GM21737 (cell line): ENCODE measurements around the gene EMD.

Source experiments
- ATAC-seq: cut with Tn5 transposase; IDR thresholded peaks from one replicate; pipeline ENCODE4 v1.9.1; 2021; ENCODE audit warnings: mild to moderate bottlenecking, moderate library complexity; ENCODE audit not compliant: unreplicated experiment

The EMD gene

DNA sequence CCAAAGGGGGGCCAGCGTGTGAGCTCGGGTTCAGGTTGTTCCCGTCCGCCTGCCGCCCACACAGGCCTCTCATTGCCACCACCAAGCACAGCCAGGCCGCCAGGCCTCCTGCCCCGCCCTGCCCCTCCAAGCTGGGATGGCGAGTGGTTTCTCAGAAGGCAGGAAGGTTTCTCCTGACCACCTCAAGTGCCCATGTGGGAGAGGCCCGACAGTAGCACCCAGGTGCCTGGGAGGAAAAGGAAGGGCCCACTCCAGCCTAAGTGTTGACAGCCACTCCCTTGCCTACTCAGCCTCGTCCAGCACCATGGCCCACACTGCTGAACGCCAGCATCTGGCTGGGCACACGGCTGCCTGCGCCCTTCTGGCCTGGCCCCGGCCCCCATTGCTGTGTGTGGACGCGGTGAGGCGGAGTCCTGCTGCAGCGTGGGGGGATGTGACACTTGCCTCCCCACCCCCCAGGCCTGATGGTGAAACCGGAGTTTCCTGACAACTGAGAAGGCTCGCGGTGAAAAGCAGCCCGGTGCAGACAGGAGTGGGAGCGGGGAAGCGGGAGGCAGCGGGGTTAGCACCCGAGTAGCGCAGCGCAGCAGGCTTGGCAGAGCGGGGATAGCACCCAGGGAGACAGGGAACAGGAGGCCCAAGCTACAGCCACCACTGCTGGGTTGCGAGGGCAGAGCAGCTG lies 23.9 kb upstream of the EMD start:
- no peak for ATAC-seq

DNA sequence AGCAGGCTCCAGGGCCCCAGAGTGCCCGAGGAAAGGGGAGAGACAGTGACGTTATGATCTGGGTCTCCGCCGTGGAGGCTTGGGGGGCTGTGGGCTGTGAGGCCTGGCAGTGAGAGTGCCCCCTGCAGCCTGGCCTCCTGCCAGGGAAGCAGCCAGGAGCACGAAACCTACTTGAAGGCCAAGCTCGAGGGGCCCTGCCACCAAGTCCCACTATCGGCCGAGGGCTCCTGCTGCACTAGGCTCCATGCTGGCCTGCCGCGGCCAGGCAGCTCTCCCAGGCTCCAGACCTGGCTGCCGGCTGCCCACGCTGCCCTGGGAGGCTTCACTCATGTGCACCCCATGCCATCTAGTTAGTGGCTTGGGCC lies 23.3 kb upstream of the EMD start:
- ATAC-seq, result no peak

DNA sequence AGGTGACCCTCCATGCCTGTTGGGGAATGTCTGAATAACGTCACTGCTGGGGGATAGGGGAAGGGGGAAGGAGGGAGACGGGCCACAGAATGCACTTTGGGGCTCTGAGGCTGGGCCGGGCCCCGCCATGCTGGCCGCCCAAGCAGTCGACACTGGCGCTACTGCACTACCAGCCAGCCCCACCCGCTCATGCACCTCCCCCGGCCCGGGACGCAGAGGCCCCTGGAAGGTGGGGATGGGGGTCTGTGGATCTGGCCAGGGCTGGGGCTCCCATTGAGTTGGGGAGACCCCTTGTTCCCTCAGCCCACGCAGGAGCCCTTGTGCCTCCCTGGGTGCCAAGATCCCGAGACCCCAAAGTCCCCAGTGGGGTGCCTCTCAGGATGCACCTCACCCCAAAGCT lies 22.5 kb upstream of the EMD start:
- ATAC-seq, result no peak

DNA sequence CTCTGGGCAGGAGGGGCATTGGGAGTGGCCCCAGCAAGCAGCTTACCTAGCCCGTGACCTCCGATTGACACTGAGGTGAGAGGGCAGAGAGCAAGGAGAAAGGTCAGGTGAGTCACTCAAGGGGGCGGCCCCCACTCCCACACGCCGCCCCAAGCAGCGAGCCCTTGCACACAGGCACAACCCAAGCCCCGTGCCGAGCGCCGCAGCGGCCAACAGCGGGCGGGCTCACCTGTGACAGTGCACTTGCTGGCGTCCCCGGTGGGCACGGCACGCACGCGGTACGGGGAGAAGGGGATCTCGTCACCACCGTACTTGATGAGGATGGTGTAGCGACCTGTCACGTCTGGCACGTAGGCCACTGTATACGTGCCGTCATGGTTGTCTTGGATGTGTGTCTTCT lies 21.9 kb upstream of the EMD start:
- ATAC-seq, result no peak

DNA sequence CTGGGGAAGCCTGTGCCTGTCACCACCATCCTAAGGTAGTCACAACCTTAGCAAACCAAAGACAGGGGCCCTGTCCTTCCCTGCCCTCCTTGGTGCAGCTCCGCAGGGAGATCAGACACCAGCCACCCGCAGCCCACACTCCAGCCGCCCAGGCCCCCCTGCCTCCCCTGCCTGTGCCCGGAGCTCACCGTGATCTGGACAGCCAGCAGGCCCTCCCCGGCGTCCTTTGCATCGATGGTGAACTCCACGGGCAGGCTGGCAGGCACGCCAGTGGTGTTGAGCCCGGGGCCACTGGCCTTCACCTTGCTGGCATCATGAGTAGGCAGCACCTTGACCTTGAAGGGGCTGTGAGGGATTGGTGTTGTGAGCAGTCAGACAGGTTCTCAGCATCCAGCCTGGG lies 21.1 kb upstream of the EMD start:
- ATAC-seq, result no peak

DNA sequence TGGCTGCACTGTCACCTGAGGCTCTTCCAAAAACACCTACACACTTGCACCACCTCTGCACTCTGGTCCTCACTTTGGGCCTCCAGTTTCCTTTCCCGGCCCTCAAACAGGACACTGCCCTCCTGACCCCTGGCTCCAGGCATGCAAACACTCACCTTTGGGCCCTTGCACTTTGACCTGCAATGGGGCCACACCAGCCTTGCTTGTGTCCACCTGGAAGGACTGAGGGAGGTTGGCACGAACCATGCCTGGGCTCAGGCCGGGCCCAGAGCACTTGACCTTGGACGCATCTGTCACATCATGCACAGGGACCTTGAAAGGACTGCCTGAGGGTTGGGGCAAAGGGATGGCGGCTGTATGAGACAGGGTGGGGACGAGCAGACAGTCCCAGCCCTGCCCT lies 20.3 kb upstream of the EMD start:
- no peak for ATAC-seq

DNA sequence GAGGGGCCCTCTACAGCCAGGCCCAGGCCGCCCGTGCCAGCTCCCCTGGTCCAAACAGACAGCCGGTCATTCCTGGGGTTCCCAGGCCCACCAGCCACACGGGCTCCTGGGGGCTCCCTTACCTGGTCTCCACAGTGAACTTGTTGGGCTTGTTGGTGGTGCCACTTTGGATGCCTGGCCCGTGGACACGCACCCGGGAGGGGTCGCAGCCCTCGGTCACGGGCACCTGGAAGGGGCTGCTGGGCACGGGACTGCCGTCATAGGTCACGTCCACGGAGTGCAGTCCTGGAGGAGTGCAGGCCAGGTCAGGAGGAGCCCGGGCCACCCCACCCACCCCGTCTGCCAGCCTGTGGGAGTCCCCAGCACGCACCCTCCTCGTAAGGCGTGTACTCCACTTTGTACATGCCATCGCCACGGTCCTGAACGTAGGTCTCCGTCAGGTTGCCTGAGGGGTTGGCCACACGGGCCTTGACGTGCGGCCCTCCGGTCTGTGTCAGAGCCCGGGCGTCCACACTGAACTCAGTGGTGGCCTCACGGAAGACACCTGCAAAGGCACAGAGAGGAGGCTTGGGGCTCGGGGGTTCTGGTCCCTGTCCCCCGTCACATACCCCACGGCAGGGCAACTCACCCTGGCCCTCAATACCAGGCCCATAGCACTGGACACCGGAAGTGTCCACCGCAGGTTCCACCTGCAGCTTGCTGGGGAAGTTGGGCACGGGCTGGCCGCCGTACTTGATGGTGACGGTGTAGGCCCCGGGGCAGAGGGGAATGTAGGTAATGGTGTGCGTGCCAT lies 19.5 kb upstream of the EMD start:
- no peak for ATAC-seq

DNA sequence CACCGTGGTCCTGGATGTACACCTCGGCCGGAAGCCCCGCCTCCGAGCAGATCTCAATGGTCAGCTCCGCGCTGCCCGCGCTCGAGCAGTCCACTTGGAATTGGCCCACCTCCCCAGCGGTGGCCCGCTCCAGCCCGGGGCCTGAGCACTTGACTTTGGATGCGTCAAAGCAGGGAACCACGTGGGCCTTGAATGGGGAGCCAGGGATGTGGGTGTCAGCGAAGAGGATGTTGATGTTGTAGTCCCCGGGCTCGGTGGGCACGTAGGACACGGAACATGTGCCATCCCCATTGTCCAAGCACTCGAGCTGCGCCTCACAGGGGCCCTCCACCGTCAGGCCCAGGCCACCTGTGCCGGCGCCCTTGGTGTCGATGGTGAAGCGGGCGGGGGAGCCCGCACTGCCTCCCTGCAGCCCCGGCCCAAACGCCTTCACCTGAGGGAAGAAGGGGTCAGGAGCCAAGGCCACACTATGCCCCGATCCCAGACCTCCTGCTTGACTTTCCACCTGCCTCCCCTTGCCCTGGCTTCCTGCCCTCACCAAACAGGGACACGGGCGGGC lies 18.9 kb upstream of the EMD start:
- no peak for ATAC-seq

DNA sequence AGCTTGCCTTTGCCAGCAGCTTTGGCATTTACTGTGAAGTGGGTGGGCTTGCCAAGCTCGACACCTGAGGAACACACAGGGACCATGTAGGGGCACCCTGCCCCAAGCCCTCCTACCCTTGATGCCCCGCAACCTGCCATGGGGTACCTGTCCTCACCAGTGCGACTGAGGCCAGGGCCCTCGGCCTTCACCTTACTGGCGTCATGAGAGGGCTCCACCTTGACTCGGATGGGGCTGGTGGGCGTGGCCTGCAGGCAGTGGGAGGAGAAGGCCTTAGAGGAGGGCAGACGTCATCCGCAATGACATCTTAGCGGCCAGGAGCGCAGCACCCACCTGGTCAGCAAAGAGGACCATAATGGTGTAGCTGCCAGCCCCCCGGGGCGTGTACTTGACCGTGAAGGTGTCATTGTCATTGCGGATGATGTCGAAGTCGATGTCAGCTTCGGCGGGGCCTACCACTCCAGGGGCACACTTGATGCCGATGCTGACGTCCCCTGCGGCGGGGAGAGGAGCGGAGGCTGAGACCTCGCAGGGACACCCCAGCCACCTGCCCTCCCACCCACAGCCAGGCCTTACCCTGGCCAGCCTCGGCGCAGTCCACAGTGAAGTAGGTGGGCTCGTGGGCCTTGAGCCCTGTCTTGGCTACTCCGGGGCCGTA lies 16.9 kb upstream of the EMD start:
- ATAC-seq, result no peak

DNA sequence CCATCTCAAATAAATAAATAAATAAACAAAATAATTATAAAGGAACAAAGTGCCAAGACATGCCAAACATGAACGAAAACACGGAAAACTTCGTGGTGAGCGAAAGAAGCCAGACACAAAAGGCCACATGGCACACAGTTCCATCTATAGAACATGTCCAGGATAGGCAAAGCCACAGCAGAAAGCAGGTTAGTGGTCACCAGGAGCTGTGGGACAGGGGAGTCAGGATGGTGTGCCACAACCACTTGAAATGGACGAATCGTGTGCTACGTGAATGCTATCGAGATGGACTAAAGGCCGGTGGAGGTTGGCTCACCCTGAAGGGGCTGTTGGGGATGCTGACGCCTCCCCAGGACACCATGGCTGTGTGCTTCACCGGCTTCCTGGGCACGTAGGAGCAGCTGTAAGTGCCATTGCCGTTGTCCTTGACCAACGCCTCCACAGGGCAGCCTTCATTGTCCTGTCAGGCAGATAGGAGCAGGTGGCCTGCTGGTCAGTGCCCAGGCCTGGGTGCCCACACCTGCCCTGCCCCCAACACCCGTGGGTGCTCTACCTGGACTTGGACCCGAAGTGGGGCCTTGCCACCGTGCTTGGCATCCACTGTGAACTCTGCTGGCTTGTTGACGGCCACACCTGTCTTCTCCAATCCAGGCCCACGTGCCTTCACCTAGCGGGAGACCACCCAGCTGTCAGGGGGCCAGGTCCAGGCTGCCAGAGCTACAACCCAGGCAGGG lies 15.2 kb upstream of the EMD start:
- no peak for ATAC-seq

DNA sequence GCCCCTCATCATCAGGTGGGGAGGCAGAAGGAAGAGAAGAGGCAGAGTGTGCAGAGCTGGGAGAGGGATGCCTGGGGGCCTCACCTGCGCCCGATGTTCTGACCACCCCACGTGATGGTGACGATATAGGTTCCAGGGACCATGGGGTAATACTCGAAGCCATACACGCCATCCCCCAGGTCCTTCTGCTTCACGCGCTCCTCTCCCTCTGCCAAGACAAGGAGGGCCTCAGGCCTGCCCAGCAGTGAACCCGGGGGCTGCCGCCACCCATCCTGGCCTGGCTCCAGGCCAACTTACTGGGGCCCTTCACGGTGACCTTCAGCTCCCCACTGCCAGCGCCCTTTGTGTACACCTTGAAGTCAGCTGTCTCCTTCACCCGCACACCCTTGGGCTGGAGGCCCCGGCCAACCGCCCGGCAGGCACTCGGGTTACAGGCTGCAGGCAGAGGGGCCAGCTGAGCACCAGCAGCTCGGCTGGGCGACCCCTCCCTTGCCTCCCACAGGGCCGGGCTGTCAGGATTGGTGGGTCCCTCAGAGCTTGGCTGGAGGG lies 14.0 kb upstream of the EMD start:
- ATAC-seq, result no peak

DNA sequence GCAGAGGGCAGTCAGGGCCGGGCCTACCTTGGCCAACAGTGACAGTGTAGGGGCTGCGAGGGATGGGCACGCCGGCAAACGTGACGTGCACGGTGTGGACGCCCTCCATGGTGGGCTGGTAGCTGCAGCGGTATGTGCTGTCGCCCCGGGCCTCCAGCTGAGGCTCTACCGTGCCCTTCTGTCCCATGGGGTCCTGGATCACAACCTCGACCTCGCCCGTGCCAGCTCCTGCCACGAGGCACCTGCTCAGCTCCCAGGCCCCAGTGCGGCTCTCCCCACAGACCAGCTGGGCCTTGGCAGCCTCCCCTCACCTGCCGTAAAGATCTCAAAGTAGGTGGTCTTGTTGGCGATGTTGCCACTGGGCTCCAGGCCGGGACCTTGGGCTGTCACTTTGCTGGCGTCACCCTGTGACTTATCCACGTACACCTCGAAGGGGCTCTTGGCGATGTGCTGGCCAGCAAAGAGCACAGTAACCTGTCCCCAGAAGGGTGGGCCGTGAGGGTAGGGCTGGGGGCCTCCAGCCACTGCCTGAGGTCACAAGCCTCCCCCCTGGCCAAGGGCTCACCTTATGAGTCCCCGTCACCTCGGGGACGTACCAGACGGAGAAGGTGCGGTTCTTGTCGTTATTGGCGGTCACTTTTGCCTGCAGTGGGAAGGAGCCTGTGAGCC lies 13.0 kb upstream of the EMD start:
- no peak for ATAC-seq

DNA sequence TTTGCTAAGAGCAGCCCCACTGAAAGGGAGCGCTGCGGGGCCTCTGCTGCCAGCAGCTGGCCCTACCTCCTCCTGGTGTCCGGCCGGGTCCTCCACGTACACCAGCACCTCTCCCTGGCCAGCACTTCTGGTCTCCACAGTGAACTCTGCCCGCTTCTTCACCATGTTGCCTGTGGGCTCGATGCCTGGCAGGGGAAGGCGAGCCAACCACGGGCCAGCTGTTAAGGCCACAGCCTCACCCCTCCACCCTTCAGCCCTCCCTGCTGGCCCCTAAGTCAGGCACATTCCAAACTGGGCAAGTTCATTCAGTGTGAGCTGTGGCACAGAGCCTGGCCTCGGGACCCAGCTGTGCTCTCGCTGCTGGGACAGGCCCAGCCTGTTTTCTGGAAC lies 12.4 kb upstream of the EMD start:
- no peak for ATAC-seq

DNA sequence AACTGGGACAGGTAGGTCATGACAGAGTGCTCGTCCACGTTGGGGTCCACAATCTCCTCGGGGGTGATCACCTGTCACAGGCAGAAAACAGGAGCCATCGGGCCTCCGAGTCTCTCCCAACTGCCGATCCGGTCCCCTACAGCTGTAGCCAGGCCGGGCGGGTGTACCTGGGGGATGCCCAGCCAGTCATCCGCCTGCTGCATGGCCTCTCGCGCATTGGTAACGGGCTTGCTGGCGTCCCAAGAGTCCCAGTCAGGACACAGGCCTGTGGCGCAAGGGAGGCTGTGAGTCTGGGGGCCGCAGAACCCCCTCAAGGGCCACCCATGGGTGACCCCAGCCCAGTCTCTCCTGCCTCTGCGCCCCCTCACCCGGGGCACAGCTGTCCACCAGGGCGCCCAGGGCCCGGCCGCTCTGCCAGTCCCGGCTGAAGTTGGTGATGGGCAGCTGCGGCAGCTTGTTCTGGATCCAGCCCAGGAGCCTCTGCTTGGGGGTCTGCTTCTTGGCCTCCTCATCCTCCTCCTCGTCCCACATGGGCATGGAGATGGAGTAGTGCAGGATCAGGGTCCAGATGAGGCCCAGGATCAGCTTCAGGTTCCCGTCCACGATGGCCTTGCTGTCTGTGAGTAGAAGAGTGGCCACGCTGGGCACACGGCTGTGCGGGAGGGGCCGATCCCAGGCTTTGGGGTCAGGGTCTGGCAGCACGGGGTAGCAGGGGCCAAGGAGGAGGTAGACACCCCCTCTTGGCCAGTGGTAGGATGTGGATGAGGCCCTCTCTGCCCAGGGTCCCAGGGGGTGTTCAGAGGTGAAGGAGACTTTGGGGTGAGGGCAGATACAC lies 11.4 kb upstream of the EMD start:
- ATAC-seq, result no peak

DNA sequence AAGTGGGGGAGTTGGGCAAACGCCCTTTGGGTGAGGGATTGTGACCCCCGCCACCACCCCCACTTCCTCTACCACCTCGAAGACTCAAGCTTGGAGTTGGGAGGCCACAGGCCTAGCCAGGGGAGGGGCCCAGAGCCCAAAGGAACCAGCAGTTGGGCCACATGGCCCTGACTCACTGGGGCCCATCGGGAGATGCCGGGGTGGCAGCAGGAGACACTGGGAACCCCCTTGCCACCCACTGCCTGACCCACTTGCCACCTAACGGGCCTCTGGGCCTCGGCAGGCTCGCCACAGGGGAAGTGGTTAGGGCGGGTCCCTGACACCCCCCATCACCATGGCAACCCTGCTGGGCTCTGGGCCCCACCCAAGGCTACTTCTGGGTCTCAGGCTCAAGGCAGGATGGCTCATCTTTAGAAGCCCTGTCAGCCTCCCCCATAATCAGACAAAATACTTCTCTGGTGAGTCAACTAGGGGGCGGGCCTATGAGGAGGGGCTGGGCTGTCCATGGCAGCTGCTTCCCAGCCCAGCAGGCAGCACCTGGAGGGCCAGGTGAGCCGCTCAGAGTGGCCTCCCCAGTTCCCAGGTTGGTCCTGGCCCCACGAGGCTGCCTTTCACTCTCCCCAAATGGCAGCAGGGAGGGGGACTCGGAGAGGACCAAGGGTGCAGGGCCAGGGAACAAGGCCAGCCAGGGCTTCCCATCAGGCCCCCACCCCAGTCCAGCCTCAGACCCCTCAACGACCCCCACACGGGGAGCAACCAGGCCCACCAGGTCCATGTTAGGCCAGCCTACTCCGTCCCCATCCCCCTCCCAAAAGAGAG lies 10.3 kb upstream of the EMD start:
- ATAC-seq, result no peak

DNA sequence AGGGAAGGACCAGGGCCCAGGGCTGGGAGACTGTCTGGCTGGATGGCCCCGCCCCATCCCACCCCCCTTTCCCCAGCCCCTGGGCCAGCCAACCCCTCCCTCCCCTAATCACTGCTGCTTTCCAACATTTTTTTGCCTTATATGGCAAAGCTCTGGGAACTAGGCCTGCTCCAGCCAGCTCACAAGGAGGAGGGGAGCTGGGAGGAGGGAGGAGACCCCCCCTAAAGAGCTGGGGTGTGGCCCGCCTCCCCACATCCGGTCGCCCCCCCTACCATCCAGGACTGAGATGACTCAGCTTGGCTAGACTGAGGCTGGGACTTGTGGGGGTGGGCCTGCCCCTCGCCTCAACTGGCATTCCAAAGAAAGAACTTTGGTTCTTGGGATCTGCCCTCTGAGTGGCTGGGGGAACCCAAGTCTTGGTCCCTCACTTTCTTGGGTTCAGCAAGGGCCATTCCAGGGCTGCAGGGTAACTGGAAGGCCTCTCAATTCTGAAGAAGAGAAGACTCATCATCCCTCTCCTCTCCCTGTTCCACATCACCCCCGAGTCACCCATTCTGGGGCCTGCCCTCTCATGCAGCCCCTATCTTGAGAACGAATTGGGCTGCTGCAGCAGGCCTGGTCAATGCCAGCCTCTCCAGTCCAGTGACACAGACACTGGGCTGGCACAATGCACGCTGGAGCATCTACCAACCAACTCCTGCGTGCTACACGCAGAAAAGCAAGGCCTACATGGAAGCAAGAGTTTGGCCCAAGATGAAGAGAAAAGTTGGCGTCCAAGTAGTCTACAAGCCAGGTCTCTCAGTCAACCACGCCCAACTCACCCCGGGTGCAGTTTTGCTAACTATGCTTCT lies 9.4 kb upstream of the EMD start:
- ATAC-seq, result no peak

DNA sequence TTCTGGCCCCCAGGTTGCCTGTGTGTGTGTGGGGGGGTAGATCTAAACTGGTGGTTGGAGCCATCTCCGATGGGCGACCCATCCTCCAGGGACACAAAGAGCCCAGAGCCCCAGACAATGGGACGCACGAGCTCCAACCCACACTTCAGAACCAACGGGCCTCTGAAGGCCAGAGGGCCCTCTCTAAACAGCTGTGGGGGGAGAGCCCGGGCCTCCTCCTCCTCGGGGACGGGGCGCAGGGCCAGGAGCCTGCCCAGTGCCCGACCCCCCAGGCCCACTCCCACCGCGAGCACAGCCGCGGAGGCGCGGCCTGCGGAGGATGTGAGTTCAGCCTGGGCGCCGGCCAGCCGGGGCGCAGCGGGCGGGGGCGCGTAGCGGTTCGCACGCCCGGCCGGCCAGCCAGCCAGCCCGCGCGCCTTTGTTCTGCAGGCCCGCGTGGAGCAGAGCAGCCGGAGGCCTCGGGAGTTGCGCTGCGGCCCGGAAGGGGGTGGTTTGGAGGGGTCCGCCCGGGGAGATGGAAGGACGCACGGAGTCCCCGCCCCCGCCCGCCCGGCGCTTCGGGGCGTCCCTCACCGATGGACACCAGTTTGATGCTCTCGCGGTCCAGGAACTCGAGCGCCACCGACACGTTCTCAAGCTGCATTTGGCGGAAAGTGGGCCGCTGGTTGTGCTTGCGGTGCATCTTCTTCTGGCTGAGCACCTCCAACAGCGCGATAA lies 8.6 kb upstream of the EMD start:
- no peak for ATAC-seq
